Esophagus (tissue), 2 donors: Measurements from ENCODE around the gene CADM4. TPM values are rescaled to one million over a fixed set of nuclear protein-coding genes. Genes with fewer than 3 reads are reported as not detected.

Experiments used
- H3K27ac ChIP-seq, 2 donors: one replicate each; pipeline ENCODE4 v1.5.1; 2013; ENCODE audit warnings: low read depth in 2 of 2, mild to moderate bottlenecking in 2 of 2, inconsistent platforms in 1 of 2, low read length in 1 of 2, moderate library complexity in 1 of 2
- H3K27me3 ChIP-seq, 2 donors: one replicate each; pipeline ENCODE4 v1.6.1; 2013; ENCODE audit warnings: low read length in 2 of 2, control low read depth in 1 of 2, mild to moderate bottlenecking in 1 of 2; ENCODE audit not compliant: insufficient read depth in 2 of 2, control insufficient read depth in 1 of 2
- H3K36me3 ChIP-seq, 2 donors: one replicate each; pipeline ENCODE4 v1.6.1; 2013; ENCODE audit warnings: low read length in 1 of 2; ENCODE audit not compliant: control insufficient read depth in 2 of 2, insufficient read depth in 2 of 2
- H3K4me1 ChIP-seq, 2 donors: one replicate each; pipeline ENCODE4 v1.6.1; 2013; ENCODE audit warnings: low read length in 1 of 2; ENCODE audit not compliant: control insufficient read depth in 2 of 2, insufficient read depth in 2 of 2
- H3K4me3 ChIP-seq, 2 donors: one replicate each; pipeline ENCODE4 v1.5.1; 2013; ENCODE audit warnings: low read length in 2 of 2, mild to moderate bottlenecking in 2 of 2, low read depth in 1 of 2, moderate library complexity in 1 of 2
- H3K9me3 ChIP-seq, 2 donors: one replicate each; pipeline ENCODE4 v1.6.1; 2013; ENCODE audit warnings: mild to moderate bottlenecking in 2 of 2, low read depth in 1 of 2, low read length in 1 of 2, moderate library complexity in 1 of 2; ENCODE audit not compliant: control insufficient read depth in 2 of 2, insufficient read depth in 1 of 2
- WGBS, 2 donors: extraction: QIAGEN DNeasy Blood & Tissue Kit; methylation state at CpG; one replicate each; pipeline ENCODE4 v1.1.7; 2013; 5-methylcytosine and 5-hydroxymethylcytosine counted together
- polyA plus RNA-seq, 2 donors: library from polyadenylated mRNA; stranded (reverse); fragments of 200-250 nt; gene quantifications; one replicate each; pipeline ENCODE4 v1.2.3, GENCODE V29; 2013
- donor health status: healthy with polysubstance abuse.
- donor health status: Bipolar disorder and iron deficiency.

Gene CADM4
- polyA plus RNA-seq, 2 donors: 9.7 to 21.7 TPM

- peaks cover 0 to 2% of the 10 kb centered on the region in 2 donors for H3K36me3 ChIP-seq
These were observed 24.4 kb upstream of the CADM4 start for GRCh38 chr19:43664018-43664417.

GRCh38 chr19:43662487-43662886 lies 22.8 kb upstream of the CADM4 start:
- WGBS, 2 donors: 93 to 96% methylated on average over 6 of the region's 6 CpGs
- Histone ChIP-seq H3K27me3 (no peaks in the 10 kb centered on the region), H3K36me3 (peaks cover 0 to 2% of the 10 kb centered on the region in 2 donors), H3K4me1 (no peaks in the 10 kb centered on the region), H3K9me3 (peaks cover 0 to 2% of the 10 kb centered on the region in 2 donors), H3K27ac (no peak overlapping the region), H3K4me3 (no peak overlapping the region)

More at GRCh38 chr19:43664018-43664417, 24.4 kb upstream of the CADM4 start:
- WGBS, 2 donors: 61 to 62% methylated on average over 7 of the region's 7 CpGs
- H3K4me1 ChIP-seq: peaks cover 0 to 2% of the 10 kb centered on the region in 2 donors
- H3K27ac ChIP-seq: no peak overlapping the region
- no peaks in the 10 kb centered on the region for H3K9me3 ChIP-seq
- no peak overlapping the region for H3K4me3 ChIP-seq
- no peaks in the 10 kb centered on the region for H3K27me3 ChIP-seq

- Histone ChIP-seq H3K9me3 (peaks cover 0 to 2% of the 10 kb centered on the region in 2 donors), H3K4me3 (no peak overlapping the region), H3K36me3 (peaks cover 0 to 6% of the 10 kb centered on the region in 2 donors), H3K27me3 (no peaks in the 10 kb centered on the region), H3K4me1 (no peaks in the 10 kb centered on the region), H3K27ac (no peak overlapping the region)
- WGBS, 2 donors: 69 to 79% methylated on average over 6 of the region's 6 CpGs
These were observed 21.3 kb upstream of the CADM4 start for GRCh38 chr19:43660971-43661360.

- no peak overlapping the region for H3K4me3 ChIP-seq
- H3K36me3 ChIP-seq: peaks cover 0 to 6% of the 10 kb centered on the region in 2 donors
- no peaks in the 10 kb centered on the region for H3K4me1 ChIP-seq
- WGBS, 2 donors: 79 to 81% methylated on average over 7 of the region's 7 CpGs
- peaks cover 0 to 2% of the 10 kb centered on the region in 2 donors for H3K9me3 ChIP-seq
- no peak overlapping the region for H3K27ac ChIP-seq
- no peaks in the 10 kb centered on the region for H3K27me3 ChIP-seq
These were observed 20.8 kb upstream of the CADM4 start for GRCh38 chr19:43660301-43660970.

- Histone ChIP-seq H3K27ac (no peak overlapping the region), H3K27me3 (no peaks in the 10 kb centered on the region), H3K36me3 (peaks cover 0 to 4% of the 10 kb centered on the region in 2 donors), H3K9me3 (peaks cover 0 to 2% of the 10 kb centered on the region in 2 donors), H3K4me3 (no peak overlapping the region), H3K4me1 (no peaks in the 10 kb centered on the region)
- 90 to 96% methylated on average over 8 of the region's 8 CpGs for WGBS, 2 donors
These were observed 18.8 kb upstream of the CADM4 start for GRCh38 chr19:43658494-43658893.

- H3K27me3 ChIP-seq: no peaks in the 10 kb centered on the region
- peaks cover 0 to 4% of the 10 kb centered on the region in 2 donors for H3K36me3 ChIP-seq
- H3K9me3 ChIP-seq: peaks cover 0 to 2% of the 10 kb centered on the region in 2 donors
- H3K4me1 ChIP-seq: no peaks in the 10 kb centered on the region
- H3K27ac ChIP-seq: no peak overlapping the region
- no peak overlapping the region for H3K4me3 ChIP-seq
- WGBS, 2 donors: 90% methylated on average over 2 of the region's 2 CpGs
These were observed 18.4 kb upstream of the CADM4 start for GRCh38 chr19:43658001-43658400.

GRCh38 chr19:43656436-43656835 lies 16.8 kb upstream of the CADM4 start:
- 86 to 96% methylated on average over 6 of the region's 6 CpGs for WGBS, 2 donors
- no peaks in the 10 kb centered on the region for H3K27me3 ChIP-seq
- H3K9me3 ChIP-seq: peaks cover 0 to 2% of the 10 kb centered on the region in 2 donors
- H3K4me3 ChIP-seq: no peak overlapping the region
- no peaks in the 10 kb centered on the region for H3K4me1 ChIP-seq
- peaks cover 0 to 4% of the 10 kb centered on the region in 2 donors for H3K36me3 ChIP-seq
- no peak overlapping the region for H3K27ac ChIP-seq

- Histone ChIP-seq H3K4me3 (no peak overlapping the region), H3K36me3 (peaks cover 0 to 8% of the 10 kb centered on the region in 2 donors), H3K9me3 (no peaks in the 10 kb centered on the region), H3K4me1 (no peaks in the 10 kb centered on the region), H3K27me3 (no peaks in the 10 kb centered on the region), H3K27ac (no peak overlapping the region)
- 59 to 71% methylated on average over 5 of the region's 5 CpGs for WGBS, 2 donors
These were observed 12.9 kb upstream of the CADM4 start for GRCh38 chr19:43652546-43652874.

GRCh38 chr19:43651758-43652545 lies 12.3 kb upstream of the CADM4 start:
- Histone ChIP-seq H3K36me3 (peaks cover 0 to 8% of the 10 kb centered on the region in 2 donors), H3K27me3 (no peaks in the 10 kb centered on the region), H3K4me1 (no peaks in the 10 kb centered on the region), H3K9me3 (no peaks in the 10 kb centered on the region), H3K27ac (peak overlapping the region in 1 of 2 donors; percentile 26), H3K4me3 (no peak overlapping the region)
- 61 to 67% methylated on average over 14 of the region's 14 CpGs for WGBS, 2 donors
